Fibroblast of skin of right biceps (primary cell): ENCODE results near the gene MMS22L.
A peak's percentile ranks its signal among the peaks of the same experiment; 100 is the strongest.
"Not testable (repeated sequence)": the region's sequence is repeated elsewhere in the genome, so short reads cannot be mapped to it uniquely, and the experiment has no call there.

Experiments used
- DNase-seq: peaks from one replicate; pipeline ENCODE4 v3.0.0-alpha.2; 2013

The MMS22L gene

GRCh38 chr6:97218912-97219311 lies 64.1 kb downstream of the MMS22L start:
- DNase-seq: no peak

GRCh38 chr6:97215157-97215769 lies 67.8 kb downstream of the MMS22L start:
- peak; percentile 69 for DNase-seq

GRCh38 chr6:97214671-97215070 lies 68.3 kb downstream of the MMS22L start:
- no peak for DNase-seq

GRCh38 chr6:97207383-97207782 lies 75.6 kb downstream of the MMS22L start:
- no peak for DNase-seq

- no peak for DNase-seq
Measured at GRCh38 chr6:97205966-97206365, 77.0 kb downstream of the MMS22L start.

- DNase-seq: no peak
Measured at GRCh38 chr6:97203343-97203742, 79.7 kb downstream of the MMS22L start.

GRCh38 chr6:97198046-97198565 lies 84.9 kb downstream of the MMS22L start:
- no peak for DNase-seq

GRCh38 chr6:97195117-97195516 lies 87.9 kb downstream of the MMS22L start:
- DNase-seq: peak; percentile 39

- peak; percentile 68 for DNase-seq
Measured at GRCh38 chr6:97189767-97190166, 93.2 kb downstream of the MMS22L start.

- no peak for DNase-seq
Measured at GRCh38 chr6:97187951-97188350, 95.1 kb downstream of the MMS22L start.

GRCh38 chr6:97186416-97186999 lies 96.5 kb downstream of the MMS22L start:
- peak; percentile 60 for DNase-seq

- DNase-seq: peak; percentile 7
Measured at GRCh38 chr6:97177905-97178304, 105.1 kb downstream of the MMS22L start.

GRCh38 chr6:97176468-97176867 lies 106.5 kb downstream of the MMS22L start:
- DNase-seq: no peak

- peak; percentile 7 for DNase-seq
Measured at GRCh38 chr6:97175806-97176205, 107.2 kb downstream of the MMS22L start.

- DNase-seq: no peak
Measured at GRCh38 chr6:97174471-97174870, 108.5 kb downstream of the MMS22L start.

- peak; percentile 10 for DNase-seq
Measured at GRCh38 chr6:97160280-97160679, 122.7 kb downstream of the MMS22L start.

- DNase-seq: not testable (repeated sequence)
Measured at GRCh38 chr6:97155447-97155846, 127.6 kb downstream of the MMS22L start.

- DNase-seq: no peak
Measured at GRCh38 chr6:97154015-97154414, 129.0 kb downstream of the MMS22L start.

- DNase-seq: no peak
Measured at GRCh38 chr6:97151601-97152000, 131.4 kb downstream of the MMS22L start.

GRCh38 chr6:97150932-97151331 lies 132.1 kb downstream of the MMS22L start:
- no peak for DNase-seq

- no peak for DNase-seq
Measured at GRCh38 chr6:97147421-97147820, 135.6 kb downstream of the MMS22L start.

- DNase-seq: no peak
Measured at GRCh38 chr6:97145691-97146090, 137.3 kb downstream of the MMS22L start.

GRCh38 chr6:97141756-97142155 lies 141.3 kb downstream of the MMS22L start:
- no peak for DNase-seq

GRCh38 chr6:97138581-97138980 lies 144.4 kb downstream of the MMS22L start:
- no peak for DNase-seq
